Stomach (tissue), 9 donors: Measurements from ENCODE around the gene FXYD3. TPM values are rescaled to one million over a fixed set of nuclear protein-coding genes. Genes with fewer than 3 reads are reported as not detected.

Experiments
- DNase-seq, 2 donors: peaks; one replicate each; pipeline versions ENCODE4 v3.0.0 to v3.0.0-alpha.2; 2013 to 2019
- H3K27ac ChIP-seq, 5 donors: fragments of 200-600 bp in 4 of 5; sonication (generic) in 4 of 5; one replicate each; pipeline ENCODE4 v1.5.1; 2013 to 2019; ENCODE audit warnings: mild to moderate bottlenecking in 1 of 5, moderate library complexity in 1 of 5
- H3K27me3 ChIP-seq, 3 donors: fragments of 200-600 bp; sonication (generic); one replicate each; pipeline ENCODE4 v1.5.1; 2017 to 2019; ENCODE audit warnings: mixed run types in 1 of 3
- H3K36me3 ChIP-seq, 4 donors: fragments of 200-600 bp; sonication (generic); 1 replicate in 3 of 4; 2 replicates in 1 of 4; pipeline ENCODE4 v1.5.1; 2016 to 2019
- H3K4me1 ChIP-seq, 4 donors: fragments of 200-600 bp; sonication (generic); one replicate each; pipeline ENCODE4 v1.5.1; 2016 to 2019
- H3K4me3 ChIP-seq, 4 donors: fragments of 200-600 bp; sonication (generic) in 3 of 4; one replicate each; pipeline ENCODE4 v1.5.1; 2016 to 2019; ENCODE audit warnings: mild to moderate bottlenecking in 1 of 4
- H3K9me3 ChIP-seq, 4 donors: fragments of 200-600 bp; sonication (generic); one replicate each; pipeline ENCODE4 v1.5.1; 2016 to 2019
- EP300 ChIP-seq: sonication (generic); formaldehyde crosslinking; IDR thresholded peaks from one replicate; pipeline ENCODE4 v1.6.1; 2017; ENCODE audit warnings: antibody characterized with exemption
- POLR2A ChIP-seq, 4 donors: fragments of 450-650 bp; IDR thresholded peaks; one replicate each; pipeline ENCODE4 v1.6.1; 2016; ENCODE audit warnings: antibody characterized with exemption in 4 of 4, control low read depth in 2 of 4, mild to moderate bottlenecking in 1 of 4, moderate library complexity in 1 of 4
- POLR2AphosphoS5 ChIP-seq, 3 donors: sonication (generic); formaldehyde crosslinking; IDR thresholded peaks; one replicate each; pipeline ENCODE4 v1.6.1; 2016; ENCODE audit warnings: antibody characterized with exemption in 3 of 3
- WGBS, 5 donors: extraction: QIAGEN DNeasy Blood & Tissue Kit in 3 of 5; methylation state at CpG; one replicate each; pipeline versions ENCODE4 v1.1.5 to v1.1.7; 2013 to 2018; 5-methylcytosine and 5-hydroxymethylcytosine counted together
- intact Hi-C: fragments of 100-400 bp; cut with DNase I; formaldehyde crosslinking; loops from one replicate; pipeline ENCODE4 v1.15.1; 2023; ENCODE audit warnings: low total_unique reads
- polyA plus RNA-seq, 3 donors: library from polyadenylated mRNA; stranded (reverse); fragments of 200-250 nt; gene quantifications; one replicate each; pipeline ENCODE4 v1.2.3, GENCODE V29; 2013
- total RNA-seq, 5 donors: library from RNA; depleted of rRNA; stranded (reverse); fragments of >200 nt; gene quantifications; one replicate each; pipeline versions ENCODE4 v1.1.0 to v1.2.3, GENCODE V29; 2014 to 2016
- TF ChIP-seq, protein P1 (sequence below), 7 experiments: fragments of 450-650 bp in 4 of 7; fragments of 200-600 bp in 3 of 7; sonication (generic) in 3 of 7; IDR thresholded peaks; one replicate each; pipeline ENCODE4 v1.5.1; 2016 to 2019; ENCODE audit warnings: antibody characterized with exemption in 7 of 7, control low read depth in 2 of 7, mild to moderate bottlenecking in 1 of 7
- donor health status: healthy with polysubstance abuse.
- donor health status: Bipolar disorder and iron deficiency.
- donor health status: healthy.

The FXYD3 gene
- total and polyA plus RNA-seq, 8 donors: 84.8 to 800 (median 441) TPM

DNA sequence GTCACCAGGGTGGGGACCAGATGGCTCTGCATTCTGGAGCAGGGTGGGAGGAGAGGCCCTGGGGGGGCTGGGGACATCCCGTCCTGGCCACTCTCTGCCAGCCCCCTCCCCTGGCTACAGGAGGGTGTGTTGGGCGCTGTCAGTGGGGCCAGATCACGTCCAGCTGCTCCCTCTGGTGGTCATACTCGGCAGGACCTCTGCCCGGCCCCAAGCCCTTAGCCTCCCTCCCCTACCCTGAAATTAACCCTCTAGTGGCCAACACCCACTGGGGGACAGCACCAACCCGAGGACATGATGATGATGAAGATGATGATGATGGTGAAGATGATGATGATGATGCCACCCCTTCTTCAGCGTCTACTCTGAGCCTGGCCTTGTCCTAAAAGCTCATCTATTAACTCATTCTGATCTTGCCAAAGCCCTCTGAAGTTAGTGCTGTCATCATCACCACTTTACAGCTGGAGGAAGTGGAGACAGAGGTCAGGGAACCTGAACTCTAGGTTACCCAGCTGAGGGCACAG is 19.8 kb downstream of the FXYD3 start:
- Histone ChIP-seq H3K27ac (peak overlapping the region in 4 of 5 donors; percentile 47 to 73 (median 54)), H3K4me1 (peaks cover 11 to 46% (median 44%) of the 10 kb centered on the region in 4 donors), H3K27me3 (peaks cover 0 to 11% (median 0%) of the 10 kb centered on the region in 3 donors), H3K4me3 (peak overlapping the region in 3 of 4 donors; percentile 20 to 32 (median 27)), H3K36me3 (no peaks in the 10 kb centered on the region), H3K9me3 (no peaks in the 10 kb centered on the region)
- intact Hi-C loops: no loop called here
- TF ChIP-seq EP300 (no peak), POLR2AphosphoS5 (IDR thresholded peaks at IDR 0.05) (peak in 2 of 3 donors; percentile 33 to 41)
- TF ChIP-seq, protein P1, sequence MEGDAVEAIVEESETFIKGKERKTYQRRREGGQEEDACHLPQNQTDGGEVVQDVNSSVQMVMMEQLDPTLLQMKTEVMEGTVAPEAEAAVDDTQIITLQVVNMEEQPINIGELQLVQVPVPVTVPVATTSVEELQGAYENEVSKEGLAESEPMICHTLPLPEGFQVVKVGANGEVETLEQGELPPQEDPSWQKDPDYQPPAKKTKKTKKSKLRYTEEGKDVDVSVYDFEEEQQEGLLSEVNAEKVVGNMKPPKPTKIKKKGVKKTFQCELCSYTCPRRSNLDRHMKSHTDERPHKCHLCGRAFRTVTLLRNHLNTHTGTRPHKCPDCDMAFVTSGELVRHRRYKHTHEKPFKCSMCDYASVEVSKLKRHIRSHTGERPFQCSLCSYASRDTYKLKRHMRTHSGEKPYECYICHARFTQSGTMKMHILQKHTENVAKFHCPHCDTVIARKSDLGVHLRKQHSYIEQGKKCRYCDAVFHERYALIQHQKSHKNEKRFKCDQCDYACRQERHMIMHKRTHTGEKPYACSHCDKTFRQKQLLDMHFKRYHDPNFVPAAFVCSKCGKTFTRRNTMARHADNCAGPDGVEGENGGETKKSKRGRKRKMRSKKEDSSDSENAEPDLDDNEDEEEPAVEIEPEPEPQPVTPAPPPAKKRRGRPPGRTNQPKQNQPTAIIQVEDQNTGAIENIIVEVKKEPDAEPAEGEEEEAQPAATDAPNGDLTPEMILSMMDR (IDR thresholded peaks at IDR 0.05): peak in 5 of 7 experiments; percentile 85 to 95 (median 91)
- peak; percentile 82 to 96 for DNase-seq
- 0% methylated on average over 4 to 7 of the region's 7 CpGs for WGBS, 5 donors

- Histone ChIP-seq H3K36me3 (no peaks in the 10 kb centered on the region), H3K27ac (peak overlapping the region in 1 of 5 donors; percentile 85), H3K27me3 (peaks cover 0 to 16% (median 0%) of the 10 kb centered on the region in 3 donors), H3K4me1 (peaks cover 11 to 52% (median 50%) of the 10 kb centered on the region in 4 donors), H3K4me3 (no peak overlapping the region), H3K9me3 (no peaks in the 10 kb centered on the region)
- no peak for TF ChIP-seq POLR2AphosphoS5 (IDR thresholded peaks at IDR 0.05)
- TF ChIP-seq POLR2A (IDR thresholded peaks at IDR 0.05): no peak
- TF ChIP-seq EP300: no peak
- TF ChIP-seq, protein P1 (IDR thresholded peaks at IDR 0.05): no peak
- intact Hi-C loops: no loop called here
- DNase-seq: no peak
- 75 to 84% (median 79%) methylated on average over 10 to 11 of the region's 11 CpGs for WGBS, 5 donors
These were observed 20.6 kb downstream of the FXYD3 start for GRCh38 chr19:35136231-35136630.

- no peak overlapping the region for H3K4me3 ChIP-seq
- whole genome bisulfite sequencing, 5 donors: 25 to 48% (median 34%) methylated on average over 9 of the region's 9 CpGs
- H3K9me3 ChIP-seq: no peaks in the 10 kb centered on the region
- peak overlapping the region in 3 of 5 donors; percentile 5 to 85 (median 56) for H3K27ac ChIP-seq
- H3K4me1 ChIP-seq: peaks cover 19 to 62% (median 59%) of the 10 kb centered on the region in 4 donors
- no peaks in the 10 kb centered on the region for H3K36me3 ChIP-seq
- intact Hi-C loops: no loop called here
- TF ChIP-seq, protein P1 (IDR thresholded peaks at IDR 0.05): no peak
- TF ChIP-seq POLR2A (IDR thresholded peaks at IDR 0.05) (no peak), POLR2AphosphoS5 (IDR thresholded peaks at IDR 0.05) (no peak), EP300 (no peak)
- peaks cover 0 to 24% (median 2%) of the 10 kb centered on the region in 3 donors for H3K27me3 ChIP-seq
- DNase-seq: peak in 1 of 2 donors; percentile 75
These were observed 21.5 kb downstream of the FXYD3 start for GRCh38 chr19:35136977-35137702.

- intact Hi-C loops: no loop called here
- 61 to 78% (median 71%) methylated on average over 11 to 18 of the region's 18 CpGs for WGBS, 5 donors
- H3K4me3 ChIP-seq: peak within 1 kb of the TSS; percentile 30 to 38 (median 34)
- H3K4me1 ChIP-seq: peaks cover 31 to 74% (median 72%) of the 10 kb centered on the region in 4 donors
- H3K9me3 ChIP-seq: no peaks in the 10 kb centered on the region
- TF ChIP-seq POLR2AphosphoS5 (IDR thresholded peaks at IDR 0.05): no peak
- TF ChIP-seq EP300: no peak
- TF ChIP-seq POLR2A (IDR thresholded peaks at IDR 0.05): no peak
- TF ChIP-seq, protein P1 (IDR thresholded peaks at IDR 0.05): no peak
- peak in 1 of 2 donors; percentile 88 for DNase-seq
- H3K27ac ChIP-seq: peak within 1 kb of the TSS; percentile 42 to 86 (median 84)
- H3K36me3 ChIP-seq: no peaks in the 10 kb centered on the region
- H3K27me3 ChIP-seq: peaks cover 0 to 37% (median 14%) of the 10 kb centered on the region in 3 donors
These were observed 22.8 kb downstream of the FXYD3 start, which contains the start of gene FXYD1 for GRCh38 chr19:35138305-35138892. Gene FXYD1, plus strand, starts transcription at chr19:35138824. Its CDS starts 1,256 bp downstream, at chr19:35140080.
